LNCAP (cell line): ENCODE data around the gene INPP5A.

ENCODE experiments used
- TF ChIP-seq, protein P1 (sequence below): fragments of 450-650 bp; IDR thresholded peaks from 2 replicates; pipeline ENCODE4 v1.5.1; 2017; ENCODE audit warnings: mild to moderate bottlenecking

INPP5A gene

DNA sequence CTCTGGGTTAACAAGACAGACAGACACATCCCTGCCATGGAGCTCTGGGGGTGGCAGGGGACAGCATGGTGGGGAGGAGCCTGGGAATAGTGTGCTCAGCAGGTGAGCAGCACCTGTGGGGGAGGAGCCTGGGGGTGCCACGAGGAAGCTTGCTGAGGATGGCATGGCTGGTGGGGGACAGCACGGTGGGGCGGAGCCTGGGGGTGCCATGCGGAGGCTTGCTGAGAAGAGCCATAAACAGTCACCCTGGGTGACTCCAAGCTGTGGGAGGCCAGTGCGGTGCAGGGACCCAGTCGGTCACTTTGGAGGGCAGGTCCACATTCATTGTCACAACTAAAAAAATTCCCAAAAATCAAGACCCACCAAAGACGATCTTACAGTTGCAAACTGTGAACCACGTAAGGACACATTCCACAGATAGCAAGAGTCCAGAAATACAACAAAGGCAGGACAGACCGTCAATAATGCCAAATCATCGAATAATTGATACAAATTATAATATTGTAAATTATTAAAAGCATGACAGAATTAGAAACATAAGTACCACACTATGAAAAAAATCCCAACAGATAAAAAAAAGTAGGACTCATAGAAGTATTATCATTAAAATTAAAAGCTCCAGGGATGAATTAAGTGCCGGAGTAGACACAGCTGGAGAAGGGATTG lies 223.9 kb downstream of the INPP5A start:
- TF ChIP-seq, protein P1, sequence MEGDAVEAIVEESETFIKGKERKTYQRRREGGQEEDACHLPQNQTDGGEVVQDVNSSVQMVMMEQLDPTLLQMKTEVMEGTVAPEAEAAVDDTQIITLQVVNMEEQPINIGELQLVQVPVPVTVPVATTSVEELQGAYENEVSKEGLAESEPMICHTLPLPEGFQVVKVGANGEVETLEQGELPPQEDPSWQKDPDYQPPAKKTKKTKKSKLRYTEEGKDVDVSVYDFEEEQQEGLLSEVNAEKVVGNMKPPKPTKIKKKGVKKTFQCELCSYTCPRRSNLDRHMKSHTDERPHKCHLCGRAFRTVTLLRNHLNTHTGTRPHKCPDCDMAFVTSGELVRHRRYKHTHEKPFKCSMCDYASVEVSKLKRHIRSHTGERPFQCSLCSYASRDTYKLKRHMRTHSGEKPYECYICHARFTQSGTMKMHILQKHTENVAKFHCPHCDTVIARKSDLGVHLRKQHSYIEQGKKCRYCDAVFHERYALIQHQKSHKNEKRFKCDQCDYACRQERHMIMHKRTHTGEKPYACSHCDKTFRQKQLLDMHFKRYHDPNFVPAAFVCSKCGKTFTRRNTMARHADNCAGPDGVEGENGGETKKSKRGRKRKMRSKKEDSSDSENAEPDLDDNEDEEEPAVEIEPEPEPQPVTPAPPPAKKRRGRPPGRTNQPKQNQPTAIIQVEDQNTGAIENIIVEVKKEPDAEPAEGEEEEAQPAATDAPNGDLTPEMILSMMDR, result no peak

- TF ChIP-seq, protein P1, result no peak
These were observed 224.7 kb downstream of the INPP5A start for GRCh38 chr10:132762267-132762666.

- TF ChIP-seq, protein P1, result no peak
These were observed 226.0 kb downstream of the INPP5A start for GRCh38 chr10:132763545-132763944.

GRCh38 chr10:132764108-132764507 lies 226.5 kb downstream of the INPP5A start:
- TF ChIP-seq, protein P1, result no peak

- TF ChIP-seq, protein P1, result no peak
These were observed 227.8 kb downstream of the INPP5A start for GRCh38 chr10:132765435-132765834.

DNA sequence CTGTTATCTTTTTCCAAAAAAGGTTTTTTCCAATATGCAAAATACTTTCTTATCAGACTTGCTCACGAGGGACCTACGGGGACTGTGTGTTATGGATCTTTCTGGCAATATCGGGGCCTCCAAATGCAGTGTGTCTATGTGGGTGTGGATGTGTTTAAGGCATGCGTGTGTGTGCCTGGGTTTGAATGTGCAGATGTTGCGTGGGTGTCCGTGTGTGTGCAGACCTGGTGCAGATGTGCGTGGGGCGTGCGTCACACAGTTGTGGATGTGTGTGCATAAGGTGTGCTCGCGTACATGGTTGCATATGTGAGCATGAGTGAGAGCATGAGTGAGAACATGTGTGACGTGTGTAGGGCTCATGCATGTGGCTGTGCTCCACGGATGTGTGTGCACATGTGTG lies 228.7 kb downstream of the INPP5A start:
- TF ChIP-seq, protein P1, result no peak

- TF ChIP-seq, protein P1, result no peak
These were observed 231.0 kb downstream of the INPP5A start for GRCh38 chr10:132768346-132769248.
